Measurements from ENCODE around the gene TOM1L2.

The TOM1L2 gene

DNA sequence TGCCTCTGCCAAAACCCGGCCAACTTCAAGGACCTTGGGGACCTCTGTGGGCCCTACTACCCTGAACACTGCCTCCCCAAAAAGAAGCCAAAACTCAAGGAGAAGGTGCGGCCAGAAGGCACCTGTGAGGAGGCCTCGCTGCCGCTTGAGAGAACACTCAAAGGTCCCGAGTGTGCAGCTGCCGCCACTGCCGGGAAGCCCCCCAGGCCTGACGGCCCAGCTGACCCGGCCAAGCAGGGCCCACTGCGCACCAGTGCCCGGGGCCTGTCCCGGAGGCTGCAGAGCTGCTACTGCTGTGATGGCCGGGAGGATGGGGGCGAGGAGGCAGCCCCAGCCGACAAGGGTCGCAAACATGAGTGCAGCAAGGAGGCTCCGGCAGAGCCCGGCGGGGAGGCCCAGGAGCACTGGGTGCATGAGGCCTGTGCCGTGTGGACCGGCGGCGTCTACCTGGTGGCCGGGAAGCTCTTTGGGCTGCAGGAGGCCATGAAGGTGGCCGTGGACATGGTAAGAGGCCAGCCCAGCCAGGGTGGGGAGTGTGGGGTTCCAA is 174.1 kb downstream of the TOM1L2 start:
- no peak for DNase-seq

DNA sequence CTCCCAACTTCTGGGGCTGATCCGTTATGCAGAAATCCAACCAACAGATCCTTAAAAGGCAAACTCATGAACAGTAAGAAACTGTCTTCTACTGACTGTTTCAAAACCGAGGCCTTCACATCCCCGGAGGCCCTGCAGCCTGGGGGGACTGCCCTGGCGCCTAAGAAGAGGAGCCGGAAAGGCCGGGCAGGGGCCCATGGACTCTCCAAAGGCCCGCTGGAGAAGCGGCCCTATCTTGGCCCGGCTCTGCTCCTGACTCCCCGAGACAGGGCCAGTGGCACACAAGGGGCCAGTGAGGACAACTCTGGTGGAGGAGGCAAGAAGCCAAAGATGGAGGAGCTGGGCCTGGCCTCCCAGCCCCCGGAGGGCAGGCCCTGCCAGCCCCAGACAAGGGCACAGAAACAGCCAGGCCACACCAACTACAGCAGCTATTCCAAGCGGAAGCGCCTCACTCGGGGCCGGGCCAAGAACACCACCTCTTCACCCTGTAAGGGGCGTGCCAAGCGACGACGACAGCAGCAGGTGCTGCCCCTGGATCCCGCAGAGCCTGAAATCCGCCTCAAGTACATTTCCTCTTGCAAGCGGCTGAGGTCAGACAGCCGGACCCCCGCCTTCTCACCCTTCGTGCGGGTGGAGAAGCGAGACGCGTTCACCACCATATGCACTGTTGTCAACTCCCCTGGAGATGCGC is 174.9 kb downstream of the TOM1L2 start:
- DNase-seq, result no peak

DNA sequence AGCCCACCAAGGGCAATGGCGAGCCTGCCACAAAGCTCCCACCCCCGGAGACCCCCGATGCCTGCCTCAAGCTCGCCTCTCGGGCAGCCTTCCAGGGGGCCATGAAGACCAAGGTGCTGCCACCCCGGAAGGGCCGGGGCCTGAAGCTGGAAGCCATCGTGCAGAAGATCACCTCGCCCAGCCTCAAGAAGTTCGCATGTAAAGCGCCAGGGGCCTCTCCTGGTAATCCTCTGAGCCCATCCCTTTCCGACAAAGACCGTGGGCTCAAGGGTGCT is 175.5 kb downstream of the TOM1L2 start:
- DNase-seq, result no peak

DNA sequence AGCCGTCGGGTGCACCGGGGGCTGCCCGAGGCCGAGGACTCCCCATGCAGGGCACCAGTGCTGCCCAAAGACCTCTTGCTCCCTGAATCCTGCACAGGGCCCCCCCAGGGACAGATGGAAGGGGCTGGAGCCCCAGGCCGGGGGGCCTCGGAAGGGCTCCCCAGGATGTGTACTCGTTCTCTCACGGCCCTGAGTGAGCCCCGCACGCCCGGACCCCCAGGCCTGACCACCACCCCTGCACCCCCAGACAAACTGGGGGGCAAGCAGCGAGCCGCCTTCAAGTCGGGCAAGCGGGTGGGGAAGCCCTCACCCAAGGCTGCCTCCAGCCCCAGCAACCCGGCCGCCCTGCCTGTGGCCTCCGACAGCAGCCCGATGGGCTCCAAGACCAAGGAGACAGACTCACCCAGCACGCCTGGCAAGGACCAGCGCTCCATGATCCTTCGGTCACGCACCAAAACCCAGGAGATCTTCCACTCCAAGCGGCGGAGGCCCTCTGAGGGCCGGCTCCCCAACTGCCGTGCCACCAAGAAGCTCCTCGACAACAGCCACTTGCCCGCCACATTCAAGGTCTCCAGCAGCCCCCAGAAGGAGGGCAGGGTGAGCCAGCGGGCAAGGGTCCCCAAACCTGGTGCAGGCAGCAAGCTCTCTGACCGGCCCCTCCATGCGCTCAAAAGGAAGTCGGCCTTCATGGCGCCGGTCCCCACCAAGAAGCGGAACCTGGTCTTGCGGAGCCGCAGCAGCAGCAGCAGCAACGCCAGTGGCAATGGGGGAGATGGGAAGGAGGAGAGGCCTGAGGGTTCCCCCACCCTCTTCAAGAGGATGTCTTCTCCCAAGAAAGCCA is 176.0 kb downstream of the TOM1L2 start:
- no peak for DNase-seq

DNA sequence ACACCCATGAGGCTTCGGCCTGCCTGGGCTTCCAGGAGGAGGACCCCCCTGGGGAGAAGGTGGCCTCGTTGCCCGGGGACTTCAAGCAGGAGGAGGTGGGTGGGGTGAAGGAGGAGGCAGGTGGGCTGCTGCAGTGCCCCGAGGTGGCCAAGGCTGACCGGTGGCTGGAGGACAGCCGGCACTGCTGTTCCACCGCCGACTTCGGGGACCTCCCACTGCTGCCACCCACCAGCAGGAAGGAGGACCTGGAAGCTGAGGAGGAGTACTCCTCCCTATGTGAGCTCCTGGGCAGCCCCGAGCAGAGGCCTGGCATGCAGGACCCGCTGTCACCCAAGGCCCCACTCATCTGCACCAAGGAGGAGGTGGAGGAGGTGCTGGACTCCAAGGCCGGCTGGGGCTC is 176.9 kb downstream of the TOM1L2 start:
- no peak for DNase-seq

DNA sequence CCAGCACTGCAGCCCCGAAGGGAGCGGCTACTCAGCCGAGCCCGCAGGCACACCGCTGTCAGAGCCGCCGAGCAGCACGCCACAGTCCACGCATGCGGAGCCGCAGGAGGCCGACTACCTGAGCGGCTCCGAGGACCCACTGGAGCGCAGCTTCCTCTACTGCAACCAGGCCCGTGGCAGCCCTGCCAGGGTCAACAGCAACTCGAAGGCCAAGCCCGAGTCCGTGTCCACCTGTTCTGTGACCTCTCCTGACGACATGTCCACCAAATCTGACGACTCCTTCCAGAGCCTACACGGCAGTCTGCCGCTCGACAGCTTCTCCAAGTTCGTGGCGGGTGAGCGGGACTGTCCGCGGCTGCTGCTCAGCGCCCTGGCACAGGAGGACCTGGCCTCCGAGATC is 177.8 kb downstream of the TOM1L2 start:
- DNase-seq, result no peak
